Kidney epithelial cell (primary cell): Measurements from ENCODE around the gene ZNF223. TPM values are rescaled to one million over a fixed set of nuclear protein-coding genes. Genes with fewer than 3 reads are reported as not detected.

Source experiments
- DNase-seq: peaks from one replicate; pipeline ENCODE4 v3.0.0-alpha.2; 2010; ENCODE audit warnings: low read depth
- H3K27me3 ChIP-seq: 2 replicates; pipeline ENCODE4 v1.6.0; 2011; ENCODE audit warnings: low read length; ENCODE audit not compliant: control insufficient read depth, insufficient read depth
- H3K36me3 ChIP-seq: 2 replicates; pipeline ENCODE4 v1.5.1; 2011; ENCODE audit warnings: low read length; ENCODE audit not compliant: control insufficient read depth, insufficient read depth
- H3K4me3 ChIP-seq: 2 replicates; pipeline ENCODE4 v1.5.1; 2011; ENCODE audit warnings: low read depth, mild to moderate bottlenecking, control low read depth, low read length
- total RNA-seq: library from RNA; depleted of rRNA; stranded (reverse); fragments of >200 nt; gene quantifications from 2 replicates; pipeline ENCODE4 v1.2.3, GENCODE V29; 2015
- TF ChIP-seq, protein P1 (sequence below): IDR thresholded peaks from 2 replicates; pipeline ENCODE4 v1.5.1; 2011; ENCODE audit warnings: mild to moderate bottlenecking, moderate library complexity, low read length, control low read depth, inconsistent platforms; ENCODE audit not compliant: insufficient read depth, poor library complexity, severe bottlenecking

ZNF223 gene
- total RNA-seq, 1 donor from 2014 or later, result 4.9 TPM

DNA sequence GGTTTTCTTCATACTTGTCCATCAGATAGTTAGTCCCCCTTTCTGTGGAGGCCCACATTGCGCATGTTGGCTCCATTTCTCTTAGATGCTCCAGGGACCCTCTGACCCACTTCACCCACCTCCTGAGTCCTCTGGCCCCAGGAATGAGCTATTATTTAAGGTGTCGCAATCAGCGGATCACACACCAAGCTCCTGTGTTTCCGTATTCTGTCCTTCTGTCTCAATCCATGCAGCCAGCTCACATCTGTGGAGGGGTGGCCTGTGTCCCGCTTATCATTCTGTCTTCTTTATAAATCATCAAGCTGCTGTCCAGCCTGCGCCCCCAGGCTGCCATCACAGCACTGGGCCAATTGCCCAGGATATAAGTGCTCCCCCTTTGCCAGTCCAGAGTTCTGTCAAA, 44.4 kb upstream of the ZNF223 start:
- Histone ChIP-seq H3K36me3 (peaks cover 8% of the 10 kb centered on the region), H3K27me3 (no peaks in the 10 kb centered on the region), H3K4me3 (no peak overlapping the region)
- TF ChIP-seq, protein P1, sequence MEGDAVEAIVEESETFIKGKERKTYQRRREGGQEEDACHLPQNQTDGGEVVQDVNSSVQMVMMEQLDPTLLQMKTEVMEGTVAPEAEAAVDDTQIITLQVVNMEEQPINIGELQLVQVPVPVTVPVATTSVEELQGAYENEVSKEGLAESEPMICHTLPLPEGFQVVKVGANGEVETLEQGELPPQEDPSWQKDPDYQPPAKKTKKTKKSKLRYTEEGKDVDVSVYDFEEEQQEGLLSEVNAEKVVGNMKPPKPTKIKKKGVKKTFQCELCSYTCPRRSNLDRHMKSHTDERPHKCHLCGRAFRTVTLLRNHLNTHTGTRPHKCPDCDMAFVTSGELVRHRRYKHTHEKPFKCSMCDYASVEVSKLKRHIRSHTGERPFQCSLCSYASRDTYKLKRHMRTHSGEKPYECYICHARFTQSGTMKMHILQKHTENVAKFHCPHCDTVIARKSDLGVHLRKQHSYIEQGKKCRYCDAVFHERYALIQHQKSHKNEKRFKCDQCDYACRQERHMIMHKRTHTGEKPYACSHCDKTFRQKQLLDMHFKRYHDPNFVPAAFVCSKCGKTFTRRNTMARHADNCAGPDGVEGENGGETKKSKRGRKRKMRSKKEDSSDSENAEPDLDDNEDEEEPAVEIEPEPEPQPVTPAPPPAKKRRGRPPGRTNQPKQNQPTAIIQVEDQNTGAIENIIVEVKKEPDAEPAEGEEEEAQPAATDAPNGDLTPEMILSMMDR, result no peak
- DNase-seq, result no peak

DNA sequence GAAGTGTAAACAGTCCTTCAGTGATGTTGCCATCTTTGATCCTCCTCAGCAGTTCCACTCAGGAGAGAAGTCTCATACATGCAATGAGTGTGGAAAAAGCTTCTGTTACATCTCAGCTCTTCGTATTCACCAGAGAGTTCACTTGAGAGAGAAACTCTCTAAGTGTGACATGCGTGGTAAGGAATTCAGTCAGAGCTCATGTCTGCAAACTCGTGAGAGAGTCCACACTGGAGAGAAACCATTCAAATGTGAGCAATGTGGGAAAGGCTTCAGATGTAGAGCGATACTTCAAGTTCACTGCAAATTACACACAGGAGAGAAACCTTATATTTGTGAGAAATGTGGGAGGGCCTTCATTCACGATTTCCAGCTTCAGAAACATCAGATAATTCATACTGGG, 41.4 kb upstream of the ZNF223 start:
- peaks cover 8% of the 10 kb centered on the region for H3K36me3 ChIP-seq
- no peak for DNase-seq
- TF ChIP-seq, protein P1, result no peak

DNA sequence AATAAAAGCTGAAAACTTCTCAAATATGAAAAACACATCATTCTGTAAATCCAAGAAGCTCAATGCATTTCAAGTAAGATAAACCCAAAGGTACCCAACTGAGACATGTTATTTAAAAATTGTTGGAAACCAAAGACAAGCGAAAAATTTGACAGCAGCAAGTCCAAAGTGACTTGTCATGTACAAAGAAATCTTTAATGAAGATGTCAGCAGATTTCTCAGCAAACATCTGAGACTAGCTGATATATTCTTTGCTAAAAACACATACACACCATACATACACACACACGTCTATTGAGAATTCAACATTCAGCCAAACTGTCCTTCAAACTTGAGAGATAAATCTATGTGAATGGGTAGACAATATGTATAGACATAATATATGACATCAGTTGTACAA, 32.3 kb upstream of the ZNF223 start:
- no peak overlapping the region for H3K4me3 ChIP-seq
- no peaks in the 10 kb centered on the region for H3K36me3 ChIP-seq
- DNase-seq, result no peak
- TF ChIP-seq, protein P1, result no peak
- H3K27me3 ChIP-seq, result no peaks in the 10 kb centered on the region

More for the DNA sequence above, 41.4 kb upstream of the ZNF223 start:
- H3K4me3 ChIP-seq, result no peak overlapping the region
- H3K27me3 ChIP-seq, result no peaks in the 10 kb centered on the region

DNA sequence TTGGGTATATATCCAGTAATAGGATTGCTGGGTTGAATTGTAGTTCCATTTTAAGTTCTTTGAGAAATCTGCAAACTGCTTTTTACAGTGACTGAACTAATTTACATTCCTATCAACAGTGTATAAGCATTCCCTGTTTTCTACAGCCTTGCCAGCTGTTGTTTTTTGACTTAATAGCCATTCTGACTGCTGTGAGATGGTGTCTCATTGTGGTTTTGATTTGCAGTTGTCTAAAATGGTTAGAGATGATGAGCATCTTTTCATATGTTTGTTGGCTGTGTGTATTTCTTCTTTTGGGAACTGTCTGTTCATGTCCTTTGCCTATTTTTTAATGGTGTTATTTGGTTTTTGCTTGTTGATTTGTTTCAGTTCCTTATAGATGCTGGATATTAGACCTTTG, 30.6 kb upstream of the ZNF223 start:
- TF ChIP-seq, protein P1, result no peak
- no peak for DNase-seq
- H3K4me3 ChIP-seq, result no peak overlapping the region
- H3K36me3 ChIP-seq, result no peaks in the 10 kb centered on the region
- no peaks in the 10 kb centered on the region for H3K27me3 ChIP-seq

DNA sequence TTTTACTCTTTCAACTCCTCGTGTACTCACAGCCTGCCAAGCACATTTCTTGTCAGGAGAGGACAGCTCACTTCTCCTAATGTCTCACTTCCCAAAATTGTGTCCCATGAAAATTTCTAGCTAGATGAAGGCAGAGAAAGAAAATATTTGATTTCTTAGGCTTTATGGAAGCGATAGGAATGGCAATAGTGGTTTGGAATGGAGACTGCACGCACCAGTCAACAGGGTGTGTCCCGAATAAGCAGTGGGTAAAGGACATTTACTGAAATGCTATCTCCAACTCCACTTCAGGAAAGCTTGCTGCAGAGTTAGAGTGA, 27.0 kb upstream of the ZNF223 start:
- Histone ChIP-seq H3K36me3 (no peaks in the 10 kb centered on the region), H3K4me3 (peak overlapping the region; percentile 97), H3K27me3 (no peaks in the 10 kb centered on the region)
- DNase-seq, result no peak
- TF ChIP-seq, protein P1, result no peak

DNA sequence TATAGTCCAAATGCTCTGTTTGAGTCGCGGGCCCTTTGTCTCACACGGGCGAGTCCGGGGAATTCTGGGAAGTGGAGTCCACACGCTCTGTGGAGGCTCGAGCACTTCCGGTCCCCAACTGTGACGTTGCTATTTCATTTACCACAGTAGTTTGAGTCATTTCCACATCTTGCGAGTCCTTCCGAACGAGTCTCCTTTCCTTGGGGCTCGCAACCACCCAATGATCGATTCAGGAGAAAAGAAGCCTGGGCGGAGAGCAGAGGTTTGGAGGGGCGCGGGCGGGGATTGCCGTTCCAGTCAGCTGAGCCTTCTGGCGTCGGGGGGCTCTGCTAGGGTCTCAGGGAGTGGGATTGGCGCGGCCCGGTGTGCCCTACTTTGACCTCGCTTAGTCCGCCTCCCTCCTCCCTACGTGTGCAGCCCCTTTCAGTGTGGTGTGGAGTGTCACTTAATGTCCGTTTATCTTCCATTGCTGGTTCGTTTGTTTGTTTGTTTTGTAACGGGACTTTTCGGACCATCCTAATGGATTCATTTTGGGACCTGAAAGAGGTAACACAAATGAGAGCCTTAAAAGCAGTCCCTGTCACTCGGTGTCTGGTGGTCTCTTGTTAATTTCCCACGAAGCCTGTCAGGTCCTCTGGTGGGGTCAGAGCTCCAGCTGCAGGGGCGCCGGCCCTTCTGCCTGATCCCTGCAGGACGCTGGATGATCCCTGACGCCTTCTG, 26.5 kb upstream of the ZNF223 start, which contains the start of gene ZNF222:
ZNF222 (plus strand) TSS at position 163 of the 720 bp plus-strand sequence; CDS start at position 221, 58 bp downstream.
- TF ChIP-seq, protein P1, result no peak
- H3K4me3 ChIP-seq, result peak within 1 kb of the TSS; percentile 97

More for the DNA sequence above, 26.5 kb upstream of the ZNF223 start, which contains the start of gene ZNF222:
- no peaks in the 10 kb centered on the region for H3K27me3 ChIP-seq
- H3K36me3 ChIP-seq, result no peaks in the 10 kb centered on the region
- DNase-seq, result peak; percentile 78
